Mesothelial cell of epicardium (in vitro differentiated cells): ENCODE results near the gene BASP1. TPM values are rescaled to one million over a fixed set of nuclear protein-coding genes. Genes with fewer than 3 reads are reported as not detected.

Experiments
- DNase-seq, 2 experiments: peaks; one replicate each; pipeline ENCODE4 v3.0.0; 2021; ENCODE audit warnings: low spot score in 2 of 2; ENCODE audit not compliant: unreplicated experiment in 2 of 2
- H3K27ac Mint-ChIP-seq: 2 replicates; pipeline ENCODE4 v1.8.0; 2021; ENCODE audit warnings: mixed read lengths
- H3K27me3 Mint-ChIP-seq: 2 replicates; pipeline ENCODE4 v1.8.0; 2021; ENCODE audit warnings: low read depth, mixed read lengths
- H3K36me3 Mint-ChIP-seq: 2 replicates; pipeline ENCODE4 v1.8.0; 2021; ENCODE audit warnings: mixed read lengths
- H3K4me1 Mint-ChIP-seq: 2 replicates; pipeline ENCODE4 v1.8.0; 2021; ENCODE audit warnings: mixed read lengths
- H3K4me3 Mint-ChIP-seq: 2 replicates; pipeline ENCODE4 v1.8.0; 2021; ENCODE audit warnings: mild to moderate bottlenecking, moderate library complexity, mixed read lengths
- H3K9me3 Mint-ChIP-seq: 2 replicates; pipeline ENCODE4 v1.8.0; 2021; ENCODE audit warnings: mixed read lengths
- total RNA-seq: library from RNA; stranded (reverse); gene quantifications from 3 replicates; pipeline ENCODE4 v1.2.1, GENCODE V29; 2021
- TF ChIP-seq, protein P1 (sequence below): fragments of 200-600 bp; sonication (generic); IDR thresholded peaks from one replicate; pipeline ENCODE4 v1.5.0; 2021; ENCODE audit warnings: antibody characterized with exemption; ENCODE audit not compliant: unreplicated experiment

Gene BASP1
- total RNA-seq, 1 donor from 2014 or later = 140 TPM

- peaks cover 13% of the 10 kb centered on the region for H3K4me1 Mint-ChIP-seq
- peaks cover 4% of the 10 kb centered on the region for H3K36me3 Mint-ChIP-seq
- TF ChIP-seq, protein P1, sequence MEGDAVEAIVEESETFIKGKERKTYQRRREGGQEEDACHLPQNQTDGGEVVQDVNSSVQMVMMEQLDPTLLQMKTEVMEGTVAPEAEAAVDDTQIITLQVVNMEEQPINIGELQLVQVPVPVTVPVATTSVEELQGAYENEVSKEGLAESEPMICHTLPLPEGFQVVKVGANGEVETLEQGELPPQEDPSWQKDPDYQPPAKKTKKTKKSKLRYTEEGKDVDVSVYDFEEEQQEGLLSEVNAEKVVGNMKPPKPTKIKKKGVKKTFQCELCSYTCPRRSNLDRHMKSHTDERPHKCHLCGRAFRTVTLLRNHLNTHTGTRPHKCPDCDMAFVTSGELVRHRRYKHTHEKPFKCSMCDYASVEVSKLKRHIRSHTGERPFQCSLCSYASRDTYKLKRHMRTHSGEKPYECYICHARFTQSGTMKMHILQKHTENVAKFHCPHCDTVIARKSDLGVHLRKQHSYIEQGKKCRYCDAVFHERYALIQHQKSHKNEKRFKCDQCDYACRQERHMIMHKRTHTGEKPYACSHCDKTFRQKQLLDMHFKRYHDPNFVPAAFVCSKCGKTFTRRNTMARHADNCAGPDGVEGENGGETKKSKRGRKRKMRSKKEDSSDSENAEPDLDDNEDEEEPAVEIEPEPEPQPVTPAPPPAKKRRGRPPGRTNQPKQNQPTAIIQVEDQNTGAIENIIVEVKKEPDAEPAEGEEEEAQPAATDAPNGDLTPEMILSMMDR = no peak
- H3K27me3 Mint-ChIP-seq = no peaks in the 10 kb centered on the region
- DNase-seq = no peak
- H3K4me3 Mint-ChIP-seq = no peak overlapping the region
- H3K9me3 Mint-ChIP-seq = peaks cover 15% of the 10 kb centered on the region
- no peak overlapping the region for H3K27ac Mint-ChIP-seq
These were observed 21.4 kb upstream of the BASP1 start for GRCh38 chr5:17196024-17196423.

- H3K4me3 Mint-ChIP-seq = no peak overlapping the region
- DNase-seq = no peak
- TF ChIP-seq, protein P1 = no peak
- H3K9me3 Mint-ChIP-seq = peaks cover 15% of the 10 kb centered on the region
- peaks cover 4% of the 10 kb centered on the region for H3K36me3 Mint-ChIP-seq
- no peak overlapping the region for H3K27ac Mint-ChIP-seq
- no peaks in the 10 kb centered on the region for H3K27me3 Mint-ChIP-seq
- peaks cover 11% of the 10 kb centered on the region for H3K4me1 Mint-ChIP-seq
These were observed 20.7 kb upstream of the BASP1 start for GRCh38 chr5:17196697-17197096.

DNA sequence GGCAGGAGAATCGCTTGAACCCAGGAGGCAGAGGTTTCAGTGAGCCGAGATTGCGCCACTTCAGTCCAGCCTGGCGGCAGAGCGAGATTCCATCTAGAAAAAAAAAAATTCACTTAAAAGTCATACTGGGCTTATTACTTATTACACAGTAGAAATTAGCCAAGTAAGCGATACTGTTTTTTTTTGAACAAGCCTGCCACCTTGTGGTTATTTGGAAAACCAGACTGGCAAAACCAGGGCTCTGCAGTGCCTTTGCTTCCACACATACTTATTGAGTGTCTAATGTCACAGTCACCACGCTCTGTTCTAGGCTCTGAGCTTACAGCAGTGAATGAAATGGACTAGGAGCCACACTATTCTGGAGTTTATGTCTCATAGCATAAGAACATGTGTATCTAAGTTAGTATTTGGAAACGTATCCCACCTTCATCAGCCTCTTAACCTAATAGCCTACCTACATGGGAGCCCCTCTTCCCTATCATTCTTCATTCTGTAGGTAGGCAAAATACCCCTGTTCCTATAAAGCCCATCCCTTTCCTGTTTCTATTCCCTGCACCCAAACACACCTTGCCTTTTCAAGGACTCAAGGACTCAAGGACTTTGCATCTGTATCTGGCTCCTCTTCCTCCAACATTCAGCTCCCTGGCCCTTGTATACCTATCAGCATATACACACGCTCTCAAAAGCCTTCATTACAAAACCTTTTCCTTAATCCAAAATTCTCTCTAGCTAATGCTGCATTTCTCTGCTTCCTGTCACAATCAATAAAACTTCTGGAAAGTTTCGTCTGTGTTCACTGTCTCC, 13.9 kb upstream of the BASP1 start:
- H3K27ac Mint-ChIP-seq = no peak overlapping the region

DNA sequence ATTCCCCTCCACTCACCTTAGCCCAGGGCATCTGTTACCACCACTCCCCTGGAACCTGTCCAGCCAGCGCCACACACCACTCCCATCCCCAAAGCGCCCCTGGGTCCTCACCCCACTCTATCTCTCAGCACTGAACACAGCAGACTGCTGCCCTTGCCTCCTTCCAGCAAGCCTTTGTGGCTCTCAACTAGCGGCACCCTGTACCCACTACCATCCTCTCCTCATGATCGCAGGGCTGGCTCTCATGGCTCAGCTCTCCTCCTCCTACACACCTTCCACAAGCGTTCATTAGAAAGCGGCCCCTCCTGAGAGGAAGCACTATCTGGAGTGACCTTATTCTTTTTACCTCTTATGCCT, 13.3 kb upstream of the BASP1 start:
- DNase-seq = no peak
- H3K4me3 Mint-ChIP-seq = no peak overlapping the region
- peaks cover 2% of the 10 kb centered on the region for H3K36me3 Mint-ChIP-seq
- H3K27ac Mint-ChIP-seq = no peak overlapping the region
- peaks cover 8% of the 10 kb centered on the region for H3K4me1 Mint-ChIP-seq
- TF ChIP-seq, protein P1 = no peak
- peaks cover 3% of the 10 kb centered on the region for H3K9me3 Mint-ChIP-seq
- H3K27me3 Mint-ChIP-seq = no peaks in the 10 kb centered on the region

More for the DNA sequence above, 13.9 kb upstream of the BASP1 start:
- Mint-ChIP-seq H3K4me3 (no peak overlapping the region), H3K27me3 (no peaks in the 10 kb centered on the region), H3K9me3 (peaks cover 1% of the 10 kb centered on the region), H3K36me3 (peaks cover under 1% of the 10 kb centered on the region), H3K4me1 (peaks cover 8% of the 10 kb centered on the region)
- DNase-seq = no peak
- TF ChIP-seq, protein P1 = peak; percentile 86

- Mint-ChIP-seq H3K4me1 (peaks cover 8% of the 10 kb centered on the region), H3K36me3 (peaks cover 3% of the 10 kb centered on the region), H3K9me3 (peaks cover 4% of the 10 kb centered on the region), H3K27ac (no peak overlapping the region), H3K4me3 (no peak overlapping the region), H3K27me3 (no peaks in the 10 kb centered on the region)
- DNase-seq = no peak
- TF ChIP-seq, protein P1 = no peak
These were observed 11.4 kb upstream of the BASP1 start for GRCh38 chr5:17206021-17206420.
